Activated naive CD4-positive, alpha-beta T cell treated with anti-CD3 and anti-CD28 coated beads, Interleukin-2, amount 10 ng/mL, durations not matched to agents 7 days and 5 days (primary cell): Measurements from ENCODE around the gene AP1M1.
A peak's percentile ranks its signal among the peaks of the same experiment; 100 is the strongest.

ENCODE experiments used
- CTCF ChIA-PET: fragments of 350-600 bp; sonication (Branson Sonifier 250); formaldehyde crosslinking; loops from one replicate; lab custom pipeline; 2021; ENCODE audit warnings: antibody characterized with exemption; lab: Charles Lee
- DNase-seq: peaks from one replicate; pipeline ENCODE4 v3.0.0-alpha.2; 2020
- H3K27ac Mint-ChIP-seq: one replicate; pipeline ENCODE4 v1.8.0; 2021; ENCODE audit warnings: mild to moderate bottlenecking, moderate library complexity, mixed read lengths
- H3K27me3 Mint-ChIP-seq: one replicate; pipeline ENCODE4 v1.8.0; 2021; ENCODE audit warnings: mild to moderate bottlenecking, mixed read lengths
- H3K36me3 Mint-ChIP-seq: one replicate; pipeline ENCODE4 v1.8.0; 2021; ENCODE audit warnings: mixed read lengths
- H3K4me1 Mint-ChIP-seq: one replicate; pipeline ENCODE4 v1.8.0; 2021; ENCODE audit warnings: mixed read lengths
- H3K4me3 Mint-ChIP-seq: one replicate; pipeline ENCODE4 v1.8.0; 2021; ENCODE audit warnings: mild to moderate bottlenecking, moderate library complexity, mixed read lengths
- H3K9me3 Mint-ChIP-seq: one replicate; pipeline ENCODE4 v1.8.0; 2021; ENCODE audit warnings: mixed read lengths

Gene AP1M1

GRCh38 chr19:16197622-16198369 is at the start of gene AP1M1:
AP1M1 (plus strand) TSS chr19:16197911; CDS start chr19:16198027, 116 bp downstream.
- Mint-ChIP-seq H3K9me3 (no peaks in the 10 kb centered on the region), H3K4me1 (peaks cover 44% of the 10 kb centered on the region), H3K27me3 (no peaks in the 10 kb centered on the region), H3K27ac (peak within 1 kb of the TSS; percentile 92), H3K36me3 (peaks cover 27% of the 10 kb centered on the region), H3K4me3 (peak within 1 kb of the TSS; percentile 94)
- DNase-seq = peak; percentile 99
- CTCF ChIA-PET = interaction anchor here (1.1 kb wide), 1 partner anchor 185 kb away, joined by 6 read pairs; no protein-coding TSS in a partner anchor

- Mint-ChIP-seq H3K27me3 (no peaks in the 10 kb centered on the region), H3K36me3 (peaks cover 46% of the 10 kb centered on the region), H3K4me1 (peaks cover 49% of the 10 kb centered on the region), H3K4me3 (no peak overlapping the region), H3K27ac (peak overlapping the region; percentile 55), H3K9me3 (no peaks in the 10 kb centered on the region)
- CTCF ChIA-PET = no interaction called here
- DNase-seq = no peak
Observed at GRCh38 chr19:16148443-16149229, 49.1 kb upstream of the AP1M1 start.

- Mint-ChIP-seq H3K36me3 (peaks cover 64% of the 10 kb centered on the region), H3K27ac (peak overlapping the region; percentile 19), H3K27me3 (no peaks in the 10 kb centered on the region), H3K4me3 (no peak overlapping the region), H3K4me1 (peaks cover 16% of the 10 kb centered on the region), H3K9me3 (no peaks in the 10 kb centered on the region)
- CTCF ChIA-PET = interaction anchor here (1.3 kb wide), 1 partner anchor 28 kb away, joined by 3 read pairs; no protein-coding TSS in a partner anchor
- DNase-seq = no peak
Observed at GRCh38 chr19:16153582-16154336, 44.0 kb upstream of the AP1M1 start.

- peaks cover 56% of the 10 kb centered on the region for H3K36me3 Mint-ChIP-seq
- H3K4me3 Mint-ChIP-seq = no peak overlapping the region
- H3K27ac Mint-ChIP-seq = peak overlapping the region; percentile 33
- CTCF ChIA-PET = no interaction called here
- peaks cover 8% of the 10 kb centered on the region for H3K4me1 Mint-ChIP-seq
- H3K27me3 Mint-ChIP-seq = no peaks in the 10 kb centered on the region
- no peaks in the 10 kb centered on the region for H3K9me3 Mint-ChIP-seq
- DNase-seq = no peak
Observed at GRCh38 chr19:16154557-16154956, 43.2 kb upstream of the AP1M1 start.

GRCh38 chr19:16155128-16155527 is 42.6 kb upstream of the AP1M1 start:
- no peak overlapping the region for H3K4me3 Mint-ChIP-seq
- DNase-seq = no peak
- H3K27ac Mint-ChIP-seq = no peak overlapping the region
- H3K27me3 Mint-ChIP-seq = no peaks in the 10 kb centered on the region
- CTCF ChIA-PET = no interaction called here
- H3K4me1 Mint-ChIP-seq = peaks cover 6% of the 10 kb centered on the region
- peaks cover 53% of the 10 kb centered on the region for H3K36me3 Mint-ChIP-seq
- no peaks in the 10 kb centered on the region for H3K9me3 Mint-ChIP-seq

GRCh38 chr19:16156904-16157303 is 40.8 kb upstream of the AP1M1 start:
- DNase-seq = no peak
- Mint-ChIP-seq H3K27ac (no peak overlapping the region), H3K36me3 (peaks cover 49% of the 10 kb centered on the region), H3K4me1 (peaks cover 19% of the 10 kb centered on the region), H3K9me3 (no peaks in the 10 kb centered on the region), H3K27me3 (no peaks in the 10 kb centered on the region), H3K4me3 (no peak overlapping the region)
- CTCF ChIA-PET = no interaction called here

GRCh38 chr19:16157601-16158000 is 40.1 kb upstream of the AP1M1 start:
- CTCF ChIA-PET = no interaction called here
- DNase-seq = no peak
- Mint-ChIP-seq H3K36me3 (peaks cover 46% of the 10 kb centered on the region), H3K27me3 (no peaks in the 10 kb centered on the region), H3K9me3 (no peaks in the 10 kb centered on the region), H3K4me3 (no peak overlapping the region), H3K4me1 (peaks cover 20% of the 10 kb centered on the region), H3K27ac (no peak overlapping the region)

GRCh38 chr19:16159655-16160054 is 38.1 kb upstream of the AP1M1 start:
- CTCF ChIA-PET = no interaction called here
- no peaks in the 10 kb centered on the region for H3K27me3 Mint-ChIP-seq
- H3K4me1 Mint-ChIP-seq = peaks cover 20% of the 10 kb centered on the region
- no peak for DNase-seq
- peaks cover 26% of the 10 kb centered on the region for H3K36me3 Mint-ChIP-seq
- no peak overlapping the region for H3K27ac Mint-ChIP-seq
- H3K9me3 Mint-ChIP-seq = no peaks in the 10 kb centered on the region
- H3K4me3 Mint-ChIP-seq = no peak overlapping the region

GRCh38 chr19:16160445-16160942 is 37.2 kb upstream of the AP1M1 start:
- Mint-ChIP-seq H3K4me1 (peaks cover 16% of the 10 kb centered on the region), H3K4me3 (no peak overlapping the region), H3K27me3 (no peaks in the 10 kb centered on the region), H3K36me3 (peaks cover 18% of the 10 kb centered on the region), H3K27ac (no peak overlapping the region), H3K9me3 (no peaks in the 10 kb centered on the region)
- no peak for DNase-seq
- CTCF ChIA-PET = interaction anchor here (1.7 kb wide), 1 partner anchor 118 kb away, joined by 4 read pairs; no protein-coding TSS in a partner anchor

GRCh38 chr19:16160943-16161560 is 36.7 kb upstream of the AP1M1 start:
- Mint-ChIP-seq H3K4me3 (no peak overlapping the region), H3K27ac (no peak overlapping the region), H3K27me3 (no peaks in the 10 kb centered on the region), H3K36me3 (peaks cover 13% of the 10 kb centered on the region), H3K4me1 (peaks cover 16% of the 10 kb centered on the region), H3K9me3 (no peaks in the 10 kb centered on the region)
- CTCF ChIA-PET = interaction anchor here (0.7 to 1.7 kb wide), 2 partner anchors 110 to 119 kb away, joined by 3 to 4 read pairs; no protein-coding TSS in a partner anchor
- no peak for DNase-seq

GRCh38 chr19:16161840-16162239 is 35.9 kb upstream of the AP1M1 start:
- H3K4me3 Mint-ChIP-seq = no peak overlapping the region
- H3K4me1 Mint-ChIP-seq = peaks cover 16% of the 10 kb centered on the region
- no peaks in the 10 kb centered on the region for H3K9me3 Mint-ChIP-seq
- CTCF ChIA-PET = interaction anchor here (0.7 to 1.7 kb wide), 2 partner anchors 110 to 120 kb away, joined by 3 to 4 read pairs; no protein-coding TSS in a partner anchor
- no peak for DNase-seq
- H3K36me3 Mint-ChIP-seq = peaks cover 7% of the 10 kb centered on the region
- no peaks in the 10 kb centered on the region for H3K27me3 Mint-ChIP-seq
- no peak overlapping the region for H3K27ac Mint-ChIP-seq

- no peaks in the 10 kb centered on the region for H3K36me3 Mint-ChIP-seq
- DNase-seq = no peak
- CTCF ChIA-PET = no interaction called here
- no peaks in the 10 kb centered on the region for H3K27me3 Mint-ChIP-seq
- no peak overlapping the region for H3K4me3 Mint-ChIP-seq
- peaks cover 7% of the 10 kb centered on the region for H3K9me3 Mint-ChIP-seq
- peaks cover 24% of the 10 kb centered on the region for H3K4me1 Mint-ChIP-seq
- H3K27ac Mint-ChIP-seq = no peak overlapping the region
Observed at GRCh38 chr19:16164222-16164890, 33.4 kb upstream of the AP1M1 start.

- H3K27me3 Mint-ChIP-seq = no peaks in the 10 kb centered on the region
- CTCF ChIA-PET = no interaction called here
- no peak for DNase-seq
- H3K4me3 Mint-ChIP-seq = no peak overlapping the region
- no peak overlapping the region for H3K27ac Mint-ChIP-seq
- H3K4me1 Mint-ChIP-seq = peaks cover 12% of the 10 kb centered on the region
- no peaks in the 10 kb centered on the region for H3K36me3 Mint-ChIP-seq
- H3K9me3 Mint-ChIP-seq = peaks cover 7% of the 10 kb centered on the region
Observed at GRCh38 chr19:16166417-16166816, 31.3 kb upstream of the AP1M1 start.
